DND-41 (cell line): ENCODE data around the gene KCTD20.
A peak's percentile ranks its signal among the peaks of the same experiment; 100 is the strongest.

Experiments
- ATAC-seq: fragments of 200-7000 bp; cut with Tn5 transposase; 3 replicates; pipeline ENCODE4 v1.9.1; 2021; ENCODE audit warnings: low read depth; ENCODE audit not compliant: insufficient read depth
- DNase-seq: peaks from one replicate; pipeline ENCODE4 v3.0.0-alpha.2; 2020
- H2AFZ ChIP-seq: 2 replicates; pipeline ENCODE4 v1.6.0; 2012; ENCODE audit warnings: low read depth, low read length
- H3K27ac ChIP-seq: 2 replicates; pipeline ENCODE4 v1.5.1; 2012; ENCODE audit warnings: low read length, inconsistent platforms
- H3K27me3 ChIP-seq: fragments of 200-600 bp; sonication (generic); 2 replicates; pipeline ENCODE4 v1.6.0; 2012; ENCODE audit warnings: low read length, mild to moderate bottlenecking, inconsistent platforms; ENCODE audit not compliant: insufficient read depth, poor library complexity
- H3K36me3 ChIP-seq: 2 replicates; pipeline ENCODE4 v1.5.1; 2012; ENCODE audit warnings: low read length, inconsistent platforms; ENCODE audit not compliant: insufficient read depth
- H3K4me1 ChIP-seq: 2 replicates; pipeline ENCODE4 v1.5.1; 2012; ENCODE audit warnings: mild to moderate bottlenecking, low read length; ENCODE audit not compliant: insufficient read depth
- H3K4me2 ChIP-seq: 2 replicates; pipeline ENCODE4 v1.6.0; 2012; ENCODE audit warnings: mild to moderate bottlenecking, moderate library complexity, low read length, inconsistent platforms; ENCODE audit not compliant: insufficient read depth
- H3K4me3 ChIP-seq, 2 experiments: fragments of 200-600 bp in 1 of 2; shearing (Covaris generic) in 1 of 2; 2 replicates each; pipeline ENCODE4 v1.5.1; 2012 to 2016; ENCODE audit warnings: inconsistent platforms in 2 of 2, low read length in 2 of 2, mild to moderate bottlenecking in 2 of 2, low read depth in 1 of 2, moderate library complexity in 1 of 2
- H3K79me2 ChIP-seq: 2 replicates; pipeline ENCODE4 v1.6.0; 2012; ENCODE audit warnings: low read length, inconsistent platforms; ENCODE audit not compliant: insufficient read depth
- H3K9ac ChIP-seq: 2 replicates; pipeline ENCODE4 v1.6.0; 2012; ENCODE audit warnings: low read depth, mild to moderate bottlenecking, inconsistent platforms, low read length, moderate library complexity
- H3K9me3 ChIP-seq: 2 replicates; pipeline ENCODE4 v1.5.1; 2012; ENCODE audit warnings: low read length, moderate library complexity, mild to moderate bottlenecking, inconsistent platforms; ENCODE audit not compliant: insufficient read depth, severe bottlenecking
- H4K20me1 ChIP-seq: 2 replicates; pipeline ENCODE4 v1.6.0; 2012; ENCODE audit warnings: low read length; ENCODE audit not compliant: insufficient read depth
- CTCF ChIP-seq: IDR thresholded peaks from 2 replicates; pipeline ENCODE4 v1.5.1; 2012; ENCODE audit warnings: borderline replicate concordance, low read length, moderate library complexity, mild to moderate bottlenecking; ENCODE audit not compliant: poor library complexity, severe bottlenecking; ENCODE audit errors: extremely low read depth
- EZH2 ChIP-seq: IDR thresholded peaks from 3 replicates; pipeline ENCODE4 v1.6.1; 2012; ENCODE audit warnings: borderline replicate concordance, low read depth, mild to moderate bottlenecking, moderate library complexity, low read length, inconsistent platforms; ENCODE audit not compliant: severe bottlenecking

Gene KCTD20

GRCh38 chr6:36423101-36423824, 19.5 kb upstream of the KCTD20 start:
- H2AFZ ChIP-seq, result peak overlapping the region; percentile 89
- no peaks in the 10 kb centered on the region for H3K36me3 ChIP-seq
- ATAC-seq (peak; percentile 93), DNase-seq (peak; percentile 99)
- H3K27ac ChIP-seq, result peak overlapping the region; percentile 90
- no peaks in the 10 kb centered on the region for H3K27me3 ChIP-seq
- no peaks in the 10 kb centered on the region for H3K9me3 ChIP-seq
- H3K9ac ChIP-seq, result peak overlapping the region; percentile 66
- no peaks in the 10 kb centered on the region for H4K20me1 ChIP-seq
- peak overlapping the region; percentile 75 for H3K4me2 ChIP-seq
- H3K79me2 ChIP-seq, result no peaks in the 10 kb centered on the region
- peaks cover 17% of the 10 kb centered on the region for H3K4me1 ChIP-seq
- TF ChIP-seq CTCF, result peak; percentile 77
- no peak for TF ChIP-seq EZH2
- H3K4me3 ChIP-seq, result peak overlapping the region; percentile 22 to 58

GRCh38 chr6:36426622-36427021, 16.2 kb upstream of the KCTD20 start:
- DNase-seq (no peak), ATAC-seq (no peak)
- Histone ChIP-seq H3K79me2 (no peaks in the 10 kb centered on the region), H3K27me3 (no peaks in the 10 kb centered on the region), H3K4me1 (peaks cover 17% of the 10 kb centered on the region), H3K4me3 (no peak overlapping the region), H4K20me1 (no peaks in the 10 kb centered on the region), H3K4me2 (no peak overlapping the region), H2AFZ (no peak overlapping the region), H3K27ac (no peak overlapping the region), H3K36me3 (no peaks in the 10 kb centered on the region), H3K9me3 (no peaks in the 10 kb centered on the region), H3K9ac (no peak overlapping the region)
- TF ChIP-seq EZH2, result no peak
- no peak for TF ChIP-seq CTCF

GRCh38 chr6:36428911-36429310, 13.9 kb upstream of the KCTD20 start:
- Histone ChIP-seq H3K9me3 (no peaks in the 10 kb centered on the region), H3K4me3 (no peak overlapping the region), H3K9ac (no peak overlapping the region), H3K36me3 (no peaks in the 10 kb centered on the region), H3K4me2 (no peak overlapping the region), H4K20me1 (no peaks in the 10 kb centered on the region), H3K79me2 (no peaks in the 10 kb centered on the region), H3K27me3 (no peaks in the 10 kb centered on the region), H2AFZ (no peak overlapping the region), H3K27ac (no peak overlapping the region), H3K4me1 (peaks cover 3% of the 10 kb centered on the region)
- TF ChIP-seq EZH2 (no peak), CTCF (peak; percentile 55)
- ATAC-seq (peak; percentile 58; the same call in 1 of the 3 replicates), DNase-seq (no peak)
